ENCODE data around the gene CCDC102B.

The CCDC102B gene

DNA sequence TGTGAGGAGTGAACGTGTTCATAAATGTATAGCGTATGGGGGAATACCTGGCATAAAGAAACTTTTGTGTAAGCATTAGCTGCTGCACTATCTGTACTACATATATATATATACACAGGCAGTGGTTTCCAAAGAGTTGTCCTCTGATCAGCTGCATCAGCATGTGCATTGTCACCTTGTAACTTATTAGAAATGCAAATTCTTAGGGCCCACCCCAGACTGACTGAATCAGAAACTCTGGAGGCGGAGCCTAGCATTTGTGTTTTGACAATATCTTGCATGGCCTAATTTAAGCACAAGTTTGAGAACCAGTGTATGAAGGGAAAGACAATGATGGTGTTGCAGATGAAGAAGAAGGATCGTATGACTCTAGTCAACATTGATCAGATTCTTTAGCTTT, 299.5 kb downstream of the CCDC102B start:
- no peak for DNase-seq

DNA sequence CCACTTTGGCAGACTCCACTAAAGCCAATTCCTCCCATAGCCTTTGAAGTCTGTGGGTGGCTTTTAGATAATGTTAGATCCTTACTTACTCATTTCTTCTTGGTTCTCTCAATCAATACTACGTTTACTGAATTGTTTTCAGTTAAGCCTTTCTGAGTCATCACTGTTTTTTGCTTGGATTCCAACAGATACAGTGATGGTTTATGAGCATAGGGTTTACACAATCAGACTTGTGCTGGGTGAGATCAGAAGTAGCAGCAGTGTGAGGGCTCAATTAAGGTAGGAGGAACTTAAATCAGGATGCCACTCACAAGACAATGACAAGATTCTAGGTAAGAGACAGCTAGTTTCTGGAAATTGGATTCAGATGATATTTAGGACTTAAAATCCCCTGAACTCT, 305.1 kb downstream of the CCDC102B start:
- no peak for DNase-seq
